ENCODE results near the gene NAPSA. TPM values are rescaled to one million over a fixed set of nuclear protein-coding genes. Genes with fewer than 3 reads are reported as not detected.

The NAPSA gene
- total and polyA plus RNA-seq, 2 of the 8 experiments (the other 6 are each of a cell fraction or from before 2014, with no cell fraction given), result 0.71 to 0.73 TPM

GRCh38 chr19:50399368-50399745 is 33.9 kb upstream of the NAPSA start:
- Histone ChIP-seq H3K9me3 (ENCODE audit: insufficient read depth in 2 of 2, low read depth in 1 of 2, low read length in 1 of 2) (no peaks in the 10 kb centered on the region), H3K4me2 (ENCODE audit: insufficient read depth in 1 of 2, low read depth in 2 of 2, low read length in 2 of 2) (no peak overlapping the region), H3K4me3 (ENCODE audit: extremely low read depth in 1 of 4, insufficient read depth in 2 of 4, low read depth in 3 of 4, low read length in 4 of 4) (no peak overlapping the region), H3K23me2 (ENCODE audit: low read depth, low read length) (no peaks in the 10 kb centered on the region), H3K27me3 (replicated peaks in 1 of 4; ENCODE audit: control insufficient read depth in 3 of 4, extremely low read depth in 1 of 4, insufficient read depth in 3 of 4, low read length in 3 of 4) (no peaks in the 10 kb centered on the region), H3K4me1 (replicated peaks in 1 of 4; ENCODE audit: control insufficient read depth in 3 of 4, insufficient read depth in 4 of 4, low read length in 3 of 4) (no peaks in the 10 kb centered on the region), H4K91ac (replicated peaks; ENCODE audit: insufficient read length, low read length) (no peak overlapping the region), H4K8ac (ENCODE audit: extremely low read depth, insufficient read depth, low read length) (no peak overlapping the region), H3K9ac (replicated peaks in 1 of 4; ENCODE audit: extremely low read depth in 1 of 4, low read depth in 3 of 4, low read length in 3 of 4) (no peak overlapping the region), H2AFZ (ENCODE audit: low read length) (no peak overlapping the region), H2AK5ac (ENCODE audit: low read depth, low read length) (no peak overlapping the region), H2BK120ac (replicated peaks; ENCODE audit: low read depth, low read length) (no peak overlapping the region), H3K56ac (replicated peaks; ENCODE audit: insufficient read length, low read depth, low read length) (no peak overlapping the region), H3K79me1 (ENCODE audit: low read depth, low read length) (peaks cover 3% of the 10 kb centered on the region; the same call in 1 of the 2 replicates), H3K36me3 (ENCODE audit: control insufficient read depth in 2 of 4, insufficient read depth in 4 of 4, low read length in 3 of 4) (peaks cover 6 to 29% (median 17%) of the 10 kb centered on the region in 4 experiments), H4K20me1 (replicated peaks in 1 of 2; ENCODE audit: control insufficient read depth in 1 of 2, insufficient read depth in 2 of 2, low read length in 2 of 2) (peaks cover 1 to 3% of the 10 kb centered on the region in 2 experiments), H3K18ac (ENCODE audit: extremely low read depth, low read length) (no peak overlapping the region), H3K27ac (ENCODE audit: low read depth, low read length) (no peak overlapping the region), H2BK20ac (ENCODE audit: low read length) (no peak overlapping the region), H3K4ac (replicated peaks; ENCODE audit: insufficient read length, low read depth, low read length) (no peak overlapping the region), H4K5ac (ENCODE audit: insufficient read length, low read depth, low read length) (no peak overlapping the region), H2BK12ac (ENCODE audit: low read depth, low read length) (no peak overlapping the region), H3K79me2 (ENCODE audit: control insufficient read depth in 1 of 2, insufficient read depth in 2 of 2, low read length in 2 of 2) (peaks cover 0 to 9% of the 10 kb centered on the region in 2 experiments; a peak in 2 of 4 replicates), H2BK5ac (ENCODE audit: low read depth, low read length) (no peak overlapping the region), H3K23ac (ENCODE audit: insufficient read length) (no peak overlapping the region), H2BK15ac (ENCODE audit: low read length) (no peak overlapping the region), H3K14ac (ENCODE audit: insufficient read length) (no peak overlapping the region)
- FAIRE-seq (no peak), DNase-seq (ENCODE audit: low read depth in 1 of 2, low spot score in 2 of 2) (no peak)
- ChIA-PET POLR2A (ENCODE audit: partially characterized antibody) (interaction anchor here (0.7 to 1.4 kb wide), 6 partner anchors 10 to 85 kb away, joined by 3 to 5 read pairs (median 3); no protein-coding TSS in a partner anchor), CTCF (ENCODE audit: partially characterized antibody) (interaction anchor here (0.9 to 1.7 kb wide), 4 partner anchors 15 to 66 kb away, joined by 3 to 7 read pairs (median 4); partner anchors contain the start of gene POLD1)
- WGBS, 2 experiments (ENCODE audit: extremely low coverage in 1 of 2, insufficient coverage in 1 of 2, insufficient read length in 1 of 2, insufficient replicate concordance in 2 of 2, low coverage in 1 of 2, low lambda C conversion rate in 2 of 2, missing lambda C conversion rate in 1 of 2), result 94% methylated on average over 10 of the region's 10 CpGs; no CpG with 5 or more reads in 1 of the 2 experiments
- TF ChIP-seq KDM5A (IDR thresholded peaks at IDR 0.05; ENCODE audit: low read length), result no peak
- TF ChIP-seq BRCA1 (IDR thresholded peaks at IDR 0.05; ENCODE audit: low read depth, low read length), result no peak
- TF ChIP-seq YY1 (IDR thresholded peaks at IDR 0.05; ENCODE audit: low read depth, low read length), result no peak
- TF ChIP-seq RFX5 (IDR thresholded peaks at IDR 0.05; ENCODE audit: borderline replicate concordance, low read depth, low read length), result no peak
- no peak for TF ChIP-seq GABPA (IDR thresholded peaks at IDR 0.05; ENCODE audit: borderline replicate concordance, insufficient read depth, low read length)
- no peak for TF ChIP-seq CEBPB (IDR thresholded peaks at IDR 0.05; ENCODE audit: low read depth, low read length)
- no peak for TF ChIP-seq JUN (IDR thresholded peaks at IDR 0.05; ENCODE audit: low read depth, low read length)
- no peak for TF ChIP-seq KDM4A (IDR thresholded peaks at IDR 0.05; ENCODE audit: low read depth, low read length, severe bottlenecking)
- TF ChIP-seq, protein P1, sequence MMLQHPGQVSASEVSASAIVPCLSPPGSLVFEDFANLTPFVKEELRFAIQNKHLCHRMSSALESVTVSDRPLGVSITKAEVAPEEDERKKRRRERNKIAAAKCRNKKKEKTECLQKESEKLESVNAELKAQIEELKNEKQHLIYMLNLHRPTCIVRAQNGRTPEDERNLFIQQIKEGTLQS (IDR thresholded peaks at IDR 0.05; ENCODE audit: insufficient read depth, low read depth, low read length), result no peak
- TF ChIP-seq RBBP5 (IDR thresholded peaks at IDR 0.05; ENCODE audit: borderline replicate concordance, low read depth, low read length), result no peak
- TF ChIP-seq TEAD4 (IDR thresholded peaks at IDR 0.05; ENCODE audit: low read depth, low read length), result no peak
- no peak for TF ChIP-seq NRF1 (IDR thresholded peaks at IDR 0.05; ENCODE audit: low read depth, low read length)
- TF ChIP-seq SUZ12 (IDR thresholded peaks at IDR 0.05; ENCODE audit: low read length), result no peak

Measured in H1 (cell line).